ENCODE results near the gene KIAA1328. TPM values are rescaled to one million over a fixed set of nuclear protein-coding genes. Genes with fewer than 3 reads are reported as not detected.

The KIAA1328 gene
- total and polyA plus RNA-seq, 2 experiments from 2014 or later, result 3.3 to 12.5 TPM

GRCh38 chr18:36819621-36820020, 9.3 kb upstream of the KIAA1328 start:
- TF ChIP-seq EZH2 (IDR thresholded peaks at IDR 0.05; ENCODE audit: borderline replicate concordance), result no peak
- TF ChIP-seq EZH2phosphoT487 (IDR thresholded peaks at IDR 0.05; ENCODE audit: low read depth, severe bottlenecking, unreplicated experiment), result no peak
- TF ChIP-seq CTCF (IDR thresholded peaks at IDR 0.05; ENCODE audit: poor library complexity), result no peak
- H2AFZ ChIP-seq, result no peak overlapping the region
- no peaks in the 10 kb centered on the region for H3K27me3 ChIP-seq
- H3K79me2 ChIP-seq, result no peaks in the 10 kb centered on the region
- DNase-seq (ENCODE audit: low spot score), result no peak
- no peak overlapping the region for H3K27ac ChIP-seq
- no peaks in the 10 kb centered on the region for H3K9me2 ChIP-seq (replicated peaks; ENCODE audit: insufficient read depth)
- no peak overlapping the region for H3K4me2 ChIP-seq
- no peaks in the 10 kb centered on the region for H4K20me1 ChIP-seq (ENCODE audit: insufficient read depth, poor library complexity, severe bottlenecking)
- H3K36me3 ChIP-seq (replicated peaks; ENCODE audit: insufficient read depth, low read depth), result no peaks in the 10 kb centered on the region
- no peak overlapping the region for H3K4me3 ChIP-seq
- H3K9me3 ChIP-seq (ENCODE audit: low read depth), result no peaks in the 10 kb centered on the region
- no peaks in the 10 kb centered on the region for H3K4me1 ChIP-seq (ENCODE audit: insufficient read depth)

GRCh38 chr18:36821681-36822080, 7.2 kb upstream of the KIAA1328 start:
- no peaks in the 10 kb centered on the region for H3K4me1 ChIP-seq (ENCODE audit: insufficient read depth)
- WGBS (ENCODE audit: low lambda C conversion rate, missing lambda C conversion rate), result 91% methylated on average over 4 of the region's 4 CpGs
- no peaks in the 10 kb centered on the region for H3K36me3 ChIP-seq (replicated peaks; ENCODE audit: insufficient read depth, low read depth)
- DNase-seq (ENCODE audit: low spot score), result no peak
- no peaks in the 10 kb centered on the region for H3K9me2 ChIP-seq (replicated peaks; ENCODE audit: insufficient read depth)
- no peak for TF ChIP-seq EZH2phosphoT487 (IDR thresholded peaks at IDR 0.05; ENCODE audit: low read depth, severe bottlenecking, unreplicated experiment)
- no peak overlapping the region for H2AFZ ChIP-seq
- no peaks in the 10 kb centered on the region for H3K27me3 ChIP-seq
- no peaks in the 10 kb centered on the region for H3K9me3 ChIP-seq (ENCODE audit: low read depth)
- H4K20me1 ChIP-seq (ENCODE audit: insufficient read depth, poor library complexity, severe bottlenecking), result no peaks in the 10 kb centered on the region
- no peak overlapping the region for H3K4me3 ChIP-seq
- H3K4me2 ChIP-seq, result no peak overlapping the region
- H3K27ac ChIP-seq, result no peak overlapping the region
- H3K79me2 ChIP-seq, result peaks cover 12% of the 10 kb centered on the region

- Histone ChIP-seq H3K27ac (no peak overlapping the region), H3K36me3 (replicated peaks; ENCODE audit: insufficient read depth, low read depth) (no peaks in the 10 kb centered on the region), H3K79me2 (peaks cover 27% of the 10 kb centered on the region), H3K27me3 (no peaks in the 10 kb centered on the region), H4K20me1 (ENCODE audit: insufficient read depth, poor library complexity, severe bottlenecking) (no peaks in the 10 kb centered on the region), H2AFZ (no peak overlapping the region), H3K4me1 (ENCODE audit: insufficient read depth) (peaks cover 15% of the 10 kb centered on the region), H3K4me3 (no peak overlapping the region), H3K9me3 (ENCODE audit: low read depth) (no peaks in the 10 kb centered on the region), H3K9me2 (replicated peaks; ENCODE audit: insufficient read depth) (no peaks in the 10 kb centered on the region), H3K4me2 (no peak overlapping the region)
- no peak for DNase-seq (ENCODE audit: low spot score)
- TF ChIP-seq EZH2 (IDR thresholded peaks at IDR 0.05; ENCODE audit: borderline replicate concordance), result no peak
- no peak for TF ChIP-seq EZH2phosphoT487 (IDR thresholded peaks at IDR 0.05; ENCODE audit: low read depth, severe bottlenecking, unreplicated experiment)
- TF ChIP-seq CTCF (IDR thresholded peaks at IDR 0.05; ENCODE audit: poor library complexity), result no peak
These were observed 3.4 kb upstream of the KIAA1328 start for GRCh38 chr18:36825526-36825925.

- H3K9me3 ChIP-seq (ENCODE audit: low read depth), result no peaks in the 10 kb centered on the region
- H3K36me3 ChIP-seq (replicated peaks; ENCODE audit: insufficient read depth, low read depth), result no peaks in the 10 kb centered on the region
- no peak overlapping the region for H3K4me3 ChIP-seq
- H3K9me2 ChIP-seq (replicated peaks; ENCODE audit: insufficient read depth), result no peaks in the 10 kb centered on the region
- no peak overlapping the region for H3K27ac ChIP-seq
- TF ChIP-seq EZH2 (IDR thresholded peaks at IDR 0.05; ENCODE audit: borderline replicate concordance) (no peak), EZH2phosphoT487 (IDR thresholded peaks at IDR 0.05; ENCODE audit: low read depth, severe bottlenecking, unreplicated experiment) (no peak), CTCF (IDR thresholded peaks at IDR 0.05; ENCODE audit: poor library complexity) (no peak)
- H4K20me1 ChIP-seq (ENCODE audit: insufficient read depth, poor library complexity, severe bottlenecking), result no peaks in the 10 kb centered on the region
- H2AFZ ChIP-seq, result no peak overlapping the region
- H3K4me1 ChIP-seq (ENCODE audit: insufficient read depth), result peaks cover 15% of the 10 kb centered on the region
- H3K27me3 ChIP-seq, result no peaks in the 10 kb centered on the region
- no peak for DNase-seq (ENCODE audit: low spot score)
- H3K4me2 ChIP-seq, result no peak overlapping the region
- WGBS (ENCODE audit: low lambda C conversion rate, missing lambda C conversion rate), result 95% methylated on average over 3 of the region's 3 CpGs
- H3K79me2 ChIP-seq, result peaks cover 37% of the 10 kb centered on the region
These were observed 2.4 kb upstream of the KIAA1328 start for GRCh38 chr18:36826556-36826955.
